Right lobe of liver (tissue), 6 donors: ENCODE results near the gene HDAC11. TPM values are rescaled to one million over a fixed set of nuclear protein-coding genes. Genes with fewer than 3 reads are reported as not detected.

Experiments
- ATAC-seq, 4 donors: fragments of 200-7000 bp; cut with Tn5 transposase; one replicate each; pipeline ENCODE4 v1.9.1; 2020; ENCODE audit warnings: mild to moderate bottlenecking in 4 of 4, moderate library complexity in 4 of 4
- DNase-seq, 3 donors: peaks; one replicate each; pipeline ENCODE4 v3.0.0-alpha.2; 2020
- H3K27ac ChIP-seq, 3 donors: fragments of 200-600 bp; one replicate each; pipeline ENCODE4 v1.8.0; 2022
- H3K27me3 ChIP-seq, 2 donors: fragments of 200-600 bp; one replicate each; pipeline ENCODE4 v1.8.0; 2022
- H3K36me3 ChIP-seq, 4 donors: fragments of 200-600 bp; sonication (generic) in 1 of 4; one replicate each; pipeline versions ENCODE4 v1.5.1 to v1.8.0; 2017 to 2022; ENCODE audit warnings: control low read depth in 1 of 4
- H3K4me1 ChIP-seq, 4 donors: fragments of 200-600 bp; sonication (generic) in 1 of 4; one replicate each; pipeline versions ENCODE4 v1.5.1 to v1.8.0; 2017 to 2022; ENCODE audit warnings: control low read depth in 1 of 4
- H3K4me3 ChIP-seq, 3 donors: fragments of 200-600 bp; one replicate each; pipeline ENCODE4 v1.8.0; 2022
- H3K9me3 ChIP-seq, 4 donors: fragments of 200-600 bp; sonication (generic) in 1 of 4; one replicate each; pipeline versions ENCODE4 v1.5.1 to v1.8.0; 2017 to 2022; ENCODE audit warnings: control low read depth in 1 of 4
- CTCF ChIP-seq, 4 donors: fragments of 200-600 bp in 3 of 4; fragments of 450-650 bp in 1 of 4; IDR thresholded peaks; one replicate each; pipeline versions ENCODE4 v1.5.1 to v1.8.0; 2016 to 2022; ENCODE audit warnings: antibody characterized with exemption in 4 of 4, mild to moderate bottlenecking in 2 of 4
- POLR2A ChIP-seq: fragments of 450-650 bp; IDR thresholded peaks from one replicate; pipeline ENCODE4 v1.6.1; 2017; ENCODE audit warnings: antibody characterized with exemption, mild to moderate bottlenecking
- WGBS: methylation state at CpG from one replicate; pipeline ENCODE4 v1.1.6; 2018; ENCODE audit warnings: low coverage, low lambda C conversion rate; ENCODE audit not compliant: insufficient coverage; ENCODE audit errors: missing lambda C conversion rate; 5-methylcytosine and 5-hydroxymethylcytosine counted together
- intact Hi-C, 2 donors: fragments of 100-400 bp; cut with DNase I; formaldehyde crosslinking; loops; one replicate each; pipeline versions ENCODE4 v1.11.2 to v1.14.1; 2022
- total RNA-seq, 6 experiments: library from RNA; depleted of rRNA in 2 of 6; stranded (reverse); fragments of >200 nt in 2 of 6; fragmentation: NEBNext Ultra II Directional in 3 of 6; extraction: Animal tissue kit (Norgen Biotek cat#: 25700) in 3 of 6; gene quantifications; one replicate each; pipeline versions ENCODE4 v1.1.0 to v1.2.4, GENCODE V29; 2016 to 2023
- donor health status: DM: no; HTN: yes; CAD: no.
- donor health status: DM: no; HTN: no; CAD: no.
- donor health status: DM: no; HTN: no; CAD: no.
- donor health status: DM: no; HTN: yes; CAD: no.
- donor health status: DM: no; HTN: yes; CAD: no.

Gene HDAC11
- total RNA-seq, 6 experiments from 2014 or later: 2.2 to 10.8 (median 5.0) TPM

- TF ChIP-seq POLR2A (no peak), CTCF (IDR thresholded peaks at IDR 0.05) (no peak)
- ATAC-seq: peak in 1 of 4 donors; percentile 17
- H3K4me1 ChIP-seq: no peaks in the 10 kb centered on the region
These were observed 27.6 kb downstream of the HDAC11 start for GRCh38 chr3:13507570-13508339.

GRCh38 chr3:13508496-13508895, 28.4 kb downstream of the HDAC11 start:
- Histone ChIP-seq H3K36me3 (no peaks in the 10 kb centered on the region), H3K27me3 (peaks cover 0 to 4% of the 10 kb centered on the region in 2 donors), H3K4me1 (no peaks in the 10 kb centered on the region), H3K9me3 (no peaks in the 10 kb centered on the region), H3K27ac (no peak overlapping the region), H3K4me3 (no peak overlapping the region)
- intact Hi-C loops: no loop called here
- TF ChIP-seq CTCF (IDR thresholded peaks at IDR 0.05) (no peak), POLR2A (no peak)
- DNase-seq (peak in 1 of 3 donors; percentile 37), ATAC-seq (no peak)
- WGBS: 82% methylated on average over 5 of the region's 8 CpGs

More at GRCh38 chr3:13507570-13508339, 27.6 kb downstream of the HDAC11 start:
- intact Hi-C loops: no loop called here
- H3K4me3 ChIP-seq: no peak overlapping the region
- peak in 2 of 3 donors; percentile 14 to 45 for DNase-seq
- no peaks in the 10 kb centered on the region for H3K36me3 ChIP-seq
- 100% methylated on average over 1 of the region's 20 CpGs for WGBS
- H3K9me3 ChIP-seq: no peaks in the 10 kb centered on the region
- no peak overlapping the region for H3K27ac ChIP-seq
- no peaks in the 10 kb centered on the region for H3K27me3 ChIP-seq

- ATAC-seq (no peak), DNase-seq (peak in 1 of 3 donors; percentile 44)
- no peaks in the 10 kb centered on the region for H3K36me3 ChIP-seq
- intact Hi-C loops: no loop called here
- H3K9me3 ChIP-seq: no peaks in the 10 kb centered on the region
- H3K4me1 ChIP-seq: no peaks in the 10 kb centered on the region
- no peak overlapping the region for H3K4me3 ChIP-seq
- no peak overlapping the region for H3K27ac ChIP-seq
- WGBS: 67% methylated on average over 3 of the region's 15 CpGs
- no peak for TF ChIP-seq CTCF (IDR thresholded peaks at IDR 0.05)
- no peak for TF ChIP-seq POLR2A
- H3K27me3 ChIP-seq: peaks cover 0 to 6% of the 10 kb centered on the region in 2 donors
These were observed 29.1 kb downstream of the HDAC11 start for GRCh38 chr3:13509059-13509815.

GRCh38 chr3:13509816-13510192, 29.7 kb downstream of the HDAC11 start:
- TF ChIP-seq CTCF (IDR thresholded peaks at IDR 0.05): no peak
- no peak for TF ChIP-seq POLR2A
- peak in 1 of 3 donors; percentile 43 for DNase-seq
- H3K27me3 ChIP-seq: peaks cover 0 to 6% of the 10 kb centered on the region in 2 donors
- H3K4me3 ChIP-seq: no peak overlapping the region
- no peaks in the 10 kb centered on the region for H3K4me1 ChIP-seq
- WGBS: 79% methylated on average over 6 of the region's 8 CpGs
- no peak overlapping the region for H3K27ac ChIP-seq
- no peak for ATAC-seq
- no peaks in the 10 kb centered on the region for H3K36me3 ChIP-seq
- intact Hi-C loops: no loop called here
- no peaks in the 10 kb centered on the region for H3K9me3 ChIP-seq
